WTC11 (cell line): ENCODE data around the gene EIF4G3. TPM values are rescaled to one million over a fixed set of nuclear protein-coding genes. Genes with fewer than 3 reads are reported as not detected.

Experiments
- ATAC-seq: fragments of 200-7000 bp; cut with Tn5 transposase; 2 replicates; pipeline ENCODE4 v1.10.0; 2021; ENCODE audit warnings: mild to moderate bottlenecking, moderate library complexity
- CTCF ChIA-PET: fragments of 300-600 bp; sonication (Branson Sonifier 250); formaldehyde crosslinking; loops from one replicate; lab custom pipeline; 2021; ENCODE audit warnings: antibody characterized with exemption; lab: Charles Lee
- POLR2A ChIA-PET: fragments of 350-600 bp; sonication (Branson Sonifier 250); formaldehyde crosslinking; loops from one replicate; lab custom pipeline; 2021; ENCODE audit warnings: antibody characterized with exemption; lab: Charles Lee
- DNase-seq: peaks from one replicate; pipeline ENCODE4 v3.0.0; 2021; ENCODE audit warnings: low spot score
- H3K27ac Mint-ChIP-seq: 2 replicates; pipeline ENCODE4 v1.8.0; 2021; ENCODE audit warnings: mixed read lengths
- H3K27me3 Mint-ChIP-seq: 2 replicates; pipeline ENCODE4 v1.8.0; 2021; ENCODE audit warnings: low read depth, mild to moderate bottlenecking, moderate library complexity, mixed read lengths
- H3K36me3 Mint-ChIP-seq: 2 replicates; pipeline ENCODE4 v1.8.0; 2021; ENCODE audit warnings: mixed read lengths
- H3K4me1 Mint-ChIP-seq: 2 replicates; pipeline ENCODE4 v1.8.0; 2022; ENCODE audit warnings: mixed read lengths
- H3K4me3 Mint-ChIP-seq: 2 replicates; pipeline ENCODE4 v1.8.0; 2021; ENCODE audit warnings: mild to moderate bottlenecking, moderate library complexity, mixed read lengths
- H3K9me3 Mint-ChIP-seq: 2 replicates; pipeline ENCODE4 v1.8.0; 2021; ENCODE audit warnings: mixed read lengths
- ATF1 ChIP-seq: sonication (generic); formaldehyde crosslinking; IDR thresholded peaks from 2 replicates; pipeline ENCODE4 v1.8.1; 2023; ENCODE audit warnings: mild to moderate bottlenecking, moderate library complexity, missing genetic modification reagents
- CDX4 ChIP-seq: fragments of 250-450 bp; sonication (Bioruptor Pico); IDR thresholded peaks from 2 replicates; pipeline ENCODE4 v1.9.0; 2021; ENCODE audit warnings: moderate library complexity, mild to moderate bottlenecking, inconsistent platforms, borderline replicate concordance
- CTCF ChIP-seq: fragments of 200-600 bp; IDR thresholded peaks from 2 replicates; pipeline ENCODE4 v1.8.0; 2022; ENCODE audit warnings: antibody characterized with exemption
- E2F4 ChIP-seq: sonication (generic); formaldehyde crosslinking; IDR thresholded peaks from 2 replicates; pipeline ENCODE4 v1.8.1; 2022; ENCODE audit warnings: low read depth, mild to moderate bottlenecking, moderate library complexity, missing genetic modification reagents, borderline replicate concordance
- FOXJ3 ChIP-seq: sonication (generic); formaldehyde crosslinking; IDR thresholded peaks from 2 replicates; pipeline ENCODE4 v1.9.0; 2021; ENCODE audit warnings: missing genetic modification reagents, mild to moderate bottlenecking, borderline replicate concordance
- IRF1 ChIP-seq: sonication (generic); formaldehyde crosslinking; IDR thresholded peaks from 2 replicates; pipeline ENCODE4 v1.8.0; 2023; ENCODE audit warnings: missing genetic modification reagents
- MLX ChIP-seq: sonication (generic); formaldehyde crosslinking; IDR thresholded peaks from 2 replicates; pipeline ENCODE4 v1.8.1; 2023; ENCODE audit warnings: mild to moderate bottlenecking, missing genetic modification reagents, moderate library complexity
- MYBL2 ChIP-seq: sonication (generic); formaldehyde crosslinking; IDR thresholded peaks from 2 replicates; pipeline ENCODE4 v1.8.1; 2023; ENCODE audit warnings: mild to moderate bottlenecking, moderate library complexity, missing genetic modification reagents
- NFE2L1 ChIP-seq: sonication (generic); formaldehyde crosslinking; IDR thresholded peaks from 2 replicates; pipeline ENCODE4 v1.8.1; 2023; ENCODE audit warnings: missing genetic modification reagents
- RORB ChIP-seq: fragments of 250-450 bp; sonication (Bioruptor Pico); IDR thresholded peaks from 2 replicates; pipeline ENCODE4 v1.9.0; 2021; ENCODE audit warnings: mild to moderate bottlenecking
- ZNF281 ChIP-seq: sonication (generic); formaldehyde crosslinking; IDR thresholded peaks from 2 replicates; pipeline ENCODE4 v1.8.0; 2023; ENCODE audit warnings: mild to moderate bottlenecking, missing genetic modification reagents
- ZNF416 ChIP-seq: fragments of 250-450 bp; sonication (Bioruptor Pico); IDR thresholded peaks from 2 replicates; pipeline ENCODE4 v1.9.0; 2021; ENCODE audit warnings: mild to moderate bottlenecking, inconsistent platforms
- total RNA-seq: library from RNA; stranded (reverse); gene quantifications from 3 replicates; pipeline ENCODE4 v1.2.3, GENCODE V29; 2021
- TF ChIP-seq, protein P1 (sequence below): sonication (generic); formaldehyde crosslinking; IDR thresholded peaks from 2 replicates; pipeline ENCODE4 v1.8.1; 2022; ENCODE audit warnings: mild to moderate bottlenecking, missing genetic modification reagents, moderate library complexity, borderline replicate concordance
- TF ChIP-seq, protein P2 (sequence below): sonication (generic); formaldehyde crosslinking; IDR thresholded peaks from 2 replicates; pipeline ENCODE4 v1.8.1; 2022; ENCODE audit warnings: low read depth, missing genetic modification reagents, borderline replicate concordance
- TF ChIP-seq, protein P3 (sequence below): fragments of 250-450 bp; sonication (Bioruptor Pico); IDR thresholded peaks from 2 replicates; pipeline ENCODE4 v1.9.0; 2021; ENCODE audit warnings: mild to moderate bottlenecking, borderline replicate concordance
- TF ChIP-seq, protein P4 (sequence below): sonication (generic); formaldehyde crosslinking; conservative IDR thresholded peaks from 2 replicates; pipeline ENCODE4 v1.8.1; 2022; ENCODE audit warnings: mild to moderate bottlenecking, missing genetic modification reagents
- TF ChIP-seq, protein P5 (sequence below): sonication (generic); formaldehyde crosslinking; conservative IDR thresholded peaks from 2 replicates; pipeline ENCODE4 v1.8.1; 2023; ENCODE audit warnings: mild to moderate bottlenecking, low read depth, missing genetic modification reagents, moderate library complexity

Gene EIF4G3
- total RNA-seq, 1 experiment from 2014 or later: 77.7 TPM

DNA sequence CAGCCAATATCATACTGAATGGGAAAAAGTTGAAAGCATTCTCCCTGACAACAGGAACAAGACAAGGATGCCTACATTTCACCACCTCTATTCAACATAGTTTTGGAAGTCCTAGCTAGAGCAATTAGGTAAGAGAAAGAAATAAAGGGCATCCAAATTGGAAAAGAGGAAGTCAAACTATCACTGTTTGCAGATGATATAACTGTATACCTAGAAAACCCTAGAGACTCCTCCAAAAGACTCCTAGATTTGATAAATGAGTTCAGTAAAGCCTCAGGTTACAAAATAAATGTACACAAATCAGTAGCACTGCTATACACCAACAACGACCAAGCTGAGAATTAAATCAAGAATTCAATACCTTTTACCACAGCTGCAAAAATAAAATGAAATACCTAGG lies 218.3 kb downstream of the EIF4G3 start (continued):
- TF ChIP-seq, protein P1, sequence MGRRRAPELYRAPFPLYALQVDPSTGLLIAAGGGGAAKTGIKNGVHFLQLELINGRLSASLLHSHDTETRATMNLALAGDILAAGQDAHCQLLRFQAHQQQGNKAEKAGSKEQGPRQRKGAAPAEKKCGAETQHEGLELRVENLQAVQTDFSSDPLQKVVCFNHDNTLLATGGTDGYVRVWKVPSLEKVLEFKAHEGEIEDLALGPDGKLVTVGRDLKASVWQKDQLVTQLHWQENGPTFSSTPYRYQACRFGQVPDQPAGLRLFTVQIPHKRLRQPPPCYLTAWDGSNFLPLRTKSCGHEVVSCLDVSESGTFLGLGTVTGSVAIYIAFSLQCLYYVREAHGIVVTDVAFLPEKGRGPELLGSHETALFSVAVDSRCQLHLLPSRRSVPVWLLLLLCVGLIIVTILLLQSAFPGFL (CRISPR knock-in tag): no peak
- TF ChIP-seq ATF1 (CRISPR knock-in tag) (no peak), E2F4 (CRISPR knock-in tag) (no peak), NFE2L1 (CRISPR knock-in tag) (no peak), ZNF416 (CRISPR knock-in tag) (no peak), IRF1 (CRISPR knock-in tag) (no peak)
- TF ChIP-seq, protein P2, sequence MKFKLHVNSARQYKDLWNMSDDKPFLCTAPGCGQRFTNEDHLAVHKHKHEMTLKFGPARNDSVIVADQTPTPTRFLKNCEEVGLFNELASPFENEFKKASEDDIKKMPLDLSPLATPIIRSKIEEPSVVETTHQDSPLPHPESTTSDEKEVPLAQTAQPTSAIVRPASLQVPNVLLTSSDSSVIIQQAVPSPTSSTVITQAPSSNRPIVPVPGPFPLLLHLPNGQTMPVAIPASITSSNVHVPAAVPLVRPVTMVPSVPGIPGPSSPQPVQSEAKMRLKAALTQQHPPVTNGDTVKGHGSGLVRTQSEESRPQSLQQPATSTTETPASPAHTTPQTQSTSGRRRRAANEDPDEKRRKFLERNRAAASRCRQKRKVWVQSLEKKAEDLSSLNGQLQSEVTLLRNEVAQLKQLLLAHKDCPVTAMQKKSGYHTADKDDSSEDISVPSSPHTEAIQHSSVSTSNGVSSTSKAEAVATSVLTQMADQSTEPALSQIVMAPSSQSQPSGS (CRISPR knock-in tag): no peak

DNA sequence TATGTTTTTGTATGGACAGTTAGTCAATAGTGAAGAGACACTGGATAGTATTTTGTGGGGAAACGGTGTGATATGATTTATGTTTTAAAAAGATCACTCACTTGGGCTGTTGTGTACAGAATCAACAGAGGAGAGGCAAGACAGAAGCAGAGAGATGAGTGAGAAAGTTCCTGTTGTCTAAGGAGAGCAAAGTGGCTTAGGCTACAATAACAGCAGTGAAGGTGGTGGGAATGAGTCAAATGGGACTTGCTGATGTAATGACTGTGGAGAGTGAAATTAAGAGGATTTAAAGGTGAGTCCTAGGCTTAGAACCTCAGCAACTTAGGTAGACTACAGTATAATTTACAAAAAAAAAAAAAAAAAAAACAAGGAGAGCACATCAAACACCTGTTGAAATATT lies 220.4 kb downstream of the EIF4G3 start:
- no peak for DNase-seq
- ChIA-PET POLR2A (no interaction called here), CTCF (no interaction called here)
- Mint-ChIP-seq H3K4me3 (no peak overlapping the region), H3K9me3 (no peaks in the 10 kb centered on the region), H3K27ac (peak overlapping the region; percentile 73), H3K4me1 (peaks cover 8% of the 10 kb centered on the region), H3K36me3 (no peaks in the 10 kb centered on the region; the same call in 1 of the 2 replicates), H3K27me3 (no peaks in the 10 kb centered on the region)
- no peak for ATAC-seq
- no peak for TF ChIP-seq CTCF
- TF ChIP-seq, protein P3, sequence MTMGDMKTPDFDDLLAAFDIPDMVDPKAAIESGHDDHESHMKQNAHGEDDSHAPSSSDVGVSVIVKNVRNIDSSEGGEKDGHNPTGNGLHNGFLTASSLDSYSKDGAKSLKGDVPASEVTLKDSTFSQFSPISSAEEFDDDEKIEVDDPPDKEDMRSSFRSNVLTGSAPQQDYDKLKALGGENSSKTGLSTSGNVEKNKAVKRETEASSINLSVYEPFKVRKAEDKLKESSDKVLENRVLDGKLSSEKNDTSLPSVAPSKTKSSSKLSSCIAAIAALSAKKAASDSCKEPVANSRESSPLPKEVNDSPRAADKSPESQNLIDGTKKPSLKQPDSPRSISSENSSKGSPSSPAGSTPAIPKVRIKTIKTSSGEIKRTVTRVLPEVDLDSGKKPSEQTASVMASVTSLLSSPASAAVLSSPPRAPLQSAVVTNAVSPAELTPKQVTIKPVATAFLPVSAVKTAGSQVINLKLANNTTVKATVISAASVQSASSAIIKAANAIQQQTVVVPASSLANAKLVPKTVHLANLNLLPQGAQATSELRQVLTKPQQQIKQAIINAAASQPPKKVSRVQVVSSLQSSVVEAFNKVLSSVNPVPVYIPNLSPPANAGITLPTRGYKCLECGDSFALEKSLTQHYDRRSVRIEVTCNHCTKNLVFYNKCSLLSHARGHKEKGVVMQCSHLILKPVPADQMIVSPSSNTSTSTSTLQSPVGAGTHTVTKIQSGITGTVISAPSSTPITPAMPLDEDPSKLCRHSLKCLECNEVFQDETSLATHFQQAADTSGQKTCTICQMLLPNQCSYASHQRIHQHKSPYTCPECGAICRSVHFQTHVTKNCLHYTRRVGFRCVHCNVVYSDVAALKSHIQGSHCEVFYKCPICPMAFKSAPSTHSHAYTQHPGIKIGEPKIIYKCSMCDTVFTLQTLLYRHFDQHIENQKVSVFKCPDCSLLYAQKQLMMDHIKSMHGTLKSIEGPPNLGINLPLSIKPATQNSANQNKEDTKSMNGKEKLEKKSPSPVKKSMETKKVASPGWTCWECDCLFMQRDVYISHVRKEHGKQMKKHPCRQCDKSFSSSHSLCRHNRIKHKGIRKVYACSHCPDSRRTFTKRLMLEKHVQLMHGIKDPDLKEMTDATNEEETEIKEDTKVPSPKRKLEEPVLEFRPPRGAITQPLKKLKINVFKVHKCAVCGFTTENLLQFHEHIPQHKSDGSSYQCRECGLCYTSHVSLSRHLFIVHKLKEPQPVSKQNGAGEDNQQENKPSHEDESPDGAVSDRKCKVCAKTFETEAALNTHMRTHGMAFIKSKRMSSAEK (CRISPR knock-in tag): no peak
- no peak for TF ChIP-seq RORB (CRISPR knock-in tag)
- TF ChIP-seq ATF1 (CRISPR knock-in tag): no peak
- TF ChIP-seq FOXJ3 (CRISPR knock-in tag): no peak
- TF ChIP-seq, protein P4, sequence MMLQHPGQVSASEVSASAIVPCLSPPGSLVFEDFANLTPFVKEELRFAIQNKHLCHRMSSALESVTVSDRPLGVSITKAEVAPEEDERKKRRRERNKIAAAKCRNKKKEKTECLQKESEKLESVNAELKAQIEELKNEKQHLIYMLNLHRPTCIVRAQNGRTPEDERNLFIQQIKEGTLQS (CRISPR knock-in tag): no peak
- TF ChIP-seq ZNF281 (CRISPR knock-in tag): no peak
- no peak for TF ChIP-seq MLX (CRISPR knock-in tag)
- no peak for TF ChIP-seq MYBL2
- no peak for TF ChIP-seq CDX4 (CRISPR knock-in tag)
- TF ChIP-seq, protein P5, sequence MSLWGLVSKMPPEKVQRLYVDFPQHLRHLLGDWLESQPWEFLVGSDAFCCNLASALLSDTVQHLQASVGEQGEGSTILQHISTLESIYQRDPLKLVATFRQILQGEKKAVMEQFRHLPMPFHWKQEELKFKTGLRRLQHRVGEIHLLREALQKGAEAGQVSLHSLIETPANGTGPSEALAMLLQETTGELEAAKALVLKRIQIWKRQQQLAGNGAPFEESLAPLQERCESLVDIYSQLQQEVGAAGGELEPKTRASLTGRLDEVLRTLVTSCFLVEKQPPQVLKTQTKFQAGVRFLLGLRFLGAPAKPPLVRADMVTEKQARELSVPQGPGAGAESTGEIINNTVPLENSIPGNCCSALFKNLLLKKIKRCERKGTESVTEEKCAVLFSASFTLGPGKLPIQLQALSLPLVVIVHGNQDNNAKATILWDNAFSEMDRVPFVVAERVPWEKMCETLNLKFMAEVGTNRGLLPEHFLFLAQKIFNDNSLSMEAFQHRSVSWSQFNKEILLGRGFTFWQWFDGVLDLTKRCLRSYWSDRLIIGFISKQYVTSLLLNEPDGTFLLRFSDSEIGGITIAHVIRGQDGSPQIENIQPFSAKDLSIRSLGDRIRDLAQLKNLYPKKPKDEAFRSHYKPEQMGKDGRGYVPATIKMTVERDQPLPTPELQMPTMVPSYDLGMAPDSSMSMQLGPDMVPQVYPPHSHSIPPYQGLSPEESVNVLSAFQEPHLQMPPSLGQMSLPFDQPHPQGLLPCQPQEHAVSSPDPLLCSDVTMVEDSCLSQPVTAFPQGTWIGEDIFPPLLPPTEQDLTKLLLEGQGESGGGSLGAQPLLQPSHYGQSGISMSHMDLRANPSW (CRISPR knock-in tag): no peak
